MCF 10A (cell line): ENCODE measurements around the gene NAA20. TPM values are rescaled to one million over a fixed set of nuclear protein-coding genes. Genes with fewer than 3 reads are reported as not detected.
"Not testable (repeated sequence)": the region's sequence is repeated elsewhere in the genome, so short reads cannot be mapped to it uniquely, and the experiment has no call there.

Experiments
- BruUV-seq: library from RNA; stranded (reverse); fragments of 400-500 nt; replicated peaks from 2 replicates; lab custom pipeline; 2021; lab: Mats Ljungman, UMichigan
- CTCF ChIA-PET: fragments of 300-600 bp; sonication (Branson Sonifier 250); formaldehyde crosslinking; extraction: SDS; loops from one replicate; lab custom pipeline; 2021; ENCODE audit warnings: antibody characterized with exemption, inconsistent platforms; lab: Yijun Ruan, JAX
- POLR2A ChIA-PET: fragments of 300-600, 350-650 bp; sonication (Branson Sonifier 250); formaldehyde crosslinking; extraction: SDS; loops from one replicate; lab custom pipeline; 2020; ENCODE audit warnings: antibody characterized with exemption, inconsistent platforms; lab: Yijun Ruan, JAX
- DNase-seq: peaks from one replicate; pipeline ENCODE4 v3.0.0-alpha.2; 2018; ENCODE audit not compliant: unreplicated experiment
- H3K27ac Mint-ChIP-seq: one replicate; pipeline ENCODE4 v1.8.0; 2022; ENCODE audit warnings: mild to moderate bottlenecking, low read depth, mixed read lengths; ENCODE audit not compliant: unreplicated experiment
- H3K27me3 Mint-ChIP-seq: one replicate; pipeline ENCODE4 v1.8.0; 2022; ENCODE audit warnings: mixed read lengths; ENCODE audit not compliant: insufficient read depth, unreplicated experiment
- H3K36me3 Mint-ChIP-seq: one replicate; pipeline ENCODE4 v1.8.0; 2022; ENCODE audit warnings: mild to moderate bottlenecking, moderate library complexity, mixed read lengths; ENCODE audit not compliant: insufficient read depth, unreplicated experiment
- H3K4me1 Mint-ChIP-seq: one replicate; pipeline ENCODE4 v1.8.0; 2022; ENCODE audit warnings: mixed read lengths; ENCODE audit not compliant: insufficient read depth, unreplicated experiment
- H3K4me3 Mint-ChIP-seq: one replicate; pipeline ENCODE4 v1.8.0; 2022; ENCODE audit warnings: mild to moderate bottlenecking, moderate library complexity, mixed read lengths; ENCODE audit not compliant: unreplicated experiment
- H3K9me3 Mint-ChIP-seq: one replicate; pipeline ENCODE4 v1.8.0; 2022; ENCODE audit warnings: mixed read lengths; ENCODE audit not compliant: unreplicated experiment
- CTCF ChIP-seq: fragments of 200-600 bp; IDR thresholded peaks from one replicate; pipeline ENCODE4 v1.8.0; 2022; ENCODE audit warnings: antibody characterized with exemption, mild to moderate bottlenecking; ENCODE audit not compliant: unreplicated experiment
- intact Hi-C: fragments of 100-400 bp; cut with micrococcal nuclease; formaldehyde crosslinking; loops from 2 replicates; pipeline ENCODE4 v1.14.1; 2022
- total RNA-seq: library from RNA; stranded (reverse); gene quantifications from 2 replicates; pipeline ENCODE4 v1.2.3, GENCODE V29; 2022

The NAA20 gene
- total RNA-seq, 1 experiment from 2014 or later = 109 TPM

- no peak overlapping the region for H3K27ac Mint-ChIP-seq
- ChIA-PET POLR2A (interaction anchor here (1.0 to 1.6 kb wide), 3 partner anchors 10 to 25 kb away, joined by 3 read pairs; no protein-coding TSS in a partner anchor), CTCF (interaction anchor here (0.6 to 12.4 kb wide), 9 partner anchors 21 to 582 kb away, joined by 3 to 258 read pairs (median 3); no protein-coding TSS in a partner anchor)
- peaks cover 93% of the 10 kb centered on the region for H3K36me3 Mint-ChIP-seq
- BruUV-seq = no TSS peak
- no peak for DNase-seq
- H3K4me3 Mint-ChIP-seq = no peak overlapping the region
- H3K27me3 Mint-ChIP-seq = no peaks in the 10 kb centered on the region
- no peaks in the 10 kb centered on the region for H3K9me3 Mint-ChIP-seq
- no peak for TF ChIP-seq CTCF
- H3K4me1 Mint-ChIP-seq = peaks cover 9% of the 10 kb centered on the region
- intact Hi-C loops = no loop called here
Measured at GRCh38 chr20:20000211-20000968, 16.8 kb upstream of the NAA20 start.

- H3K9me3 Mint-ChIP-seq = no peaks in the 10 kb centered on the region
- no peaks in the 10 kb centered on the region for H3K27me3 Mint-ChIP-seq
- no peak for DNase-seq
- peaks cover 77% of the 10 kb centered on the region for H3K36me3 Mint-ChIP-seq
- CTCF ChIA-PET = interaction anchor here (0.6 kb wide), 2 partner anchors 115 to 1388 kb away, joined by 3 to 5 read pairs; no protein-coding TSS in a partner anchor
- H3K27ac Mint-ChIP-seq = no peak overlapping the region
- POLR2A ChIA-PET = interaction anchor here (1.0 to 1.8 kb wide), 4 partner anchors 8 to 28 kb away, joined by 3 to 9 read pairs (median 4); partner anchors contain the start of gene NAA20
- H3K4me3 Mint-ChIP-seq = no peak overlapping the region
- peaks cover 6% of the 10 kb centered on the region for H3K4me1 Mint-ChIP-seq
- BruUV-seq = no TSS peak
- no peak for TF ChIP-seq CTCF
- intact Hi-C loops = no loop called here
Measured at GRCh38 chr20:20002101-20002998, 14.8 kb upstream of the NAA20 start.

- Mint-ChIP-seq H3K4me1 (peaks cover 6% of the 10 kb centered on the region), H3K36me3 (peaks cover 67% of the 10 kb centered on the region), H3K27ac (no peak overlapping the region), H3K4me3 (no peak overlapping the region), H3K9me3 (no peaks in the 10 kb centered on the region), H3K27me3 (no peaks in the 10 kb centered on the region)
- CTCF ChIA-PET = interaction anchor here (0.5 to 1.1 kb wide), 6 partner anchors 13 to 1387 kb away, joined by 3 to 8 read pairs (median 4); no protein-coding TSS in a partner anchor
- intact Hi-C loops = no loop called here
- POLR2A ChIA-PET = interaction anchor here (0.6 to 1.8 kb wide), 9 partner anchors 9 to 349 kb away, joined by 3 to 9 read pairs (median 3); partner anchors contain the start of gene NAA20
- TF ChIP-seq CTCF = no peak
- DNase-seq = no peak
- no TSS peak for BruUV-seq
Measured at GRCh38 chr20:20003031-20003954, 13.9 kb upstream of the NAA20 start.

GRCh38 chr20:20003955-20004322, 13.2 kb upstream of the NAA20 start:
- intact Hi-C loops, H3K4me1 Mint-ChIP-seq, H3K9me3 Mint-ChIP-seq, BruUV-seq, H3K4me3 Mint-ChIP-seq, DNase-seq, H3K27ac Mint-ChIP-seq, H3K27me3 Mint-ChIP-seq: not testable (repeated sequence)
- CTCF ChIA-PET = interaction anchor here (0.6 to 1.3 kb wide), 5 partner anchors 12 to 1103 kb away, joined by 3 to 9 read pairs (median 7); no protein-coding TSS in a partner anchor
- H3K36me3 Mint-ChIP-seq = peaks cover 61% of the 10 kb centered on the region
- POLR2A ChIA-PET = interaction anchor here (0.6 to 1.8 kb wide), 5 partner anchors 9 to 216 kb away, joined by 3 to 9 read pairs (median 4); partner anchors contain the start of gene NAA20
